ENCODE results near the gene DTD1.

DTD1 gene

DNA sequence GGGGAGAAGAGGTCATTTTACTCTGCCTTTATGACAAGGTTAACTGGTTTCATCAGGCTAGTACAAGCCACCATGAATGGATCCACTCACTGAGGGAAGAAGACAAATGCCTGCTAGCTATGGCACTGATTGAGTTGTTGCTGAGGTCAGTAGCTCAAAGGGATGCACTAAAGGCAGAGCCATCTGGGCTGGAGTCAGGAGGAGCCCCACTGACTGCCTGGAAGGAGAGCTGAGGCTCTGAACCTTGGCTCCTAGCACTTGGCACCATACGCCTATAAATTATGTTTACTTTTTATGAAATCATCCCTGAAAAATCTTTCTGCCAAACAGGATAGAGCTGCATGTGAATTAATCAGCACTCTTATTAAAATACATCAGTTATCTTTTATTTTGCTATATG is 104.6 kb downstream of the DTD1 start:
- Histone ChIP-seq H3K27me3 (ENCODE audit: insufficient read depth, low read length, poor library complexity, severe bottlenecking) (no peaks in the 10 kb centered on the region), H3K4me1 (ENCODE audit: insufficient read depth, low read length, poor library complexity, severe bottlenecking) (no peaks in the 10 kb centered on the region), H3F3A (ENCODE audit: low read depth) (no peaks in the 10 kb centered on the region), H3K79me2 (ENCODE audit: insufficient read depth, low read length) (no peaks in the 10 kb centered on the region), H2AFZ (ENCODE audit: low read length) (no peak overlapping the region), H3K4me3 (ENCODE audit: low read length, poor library complexity, severe bottlenecking) (no peak overlapping the region), H3K9me3 (ENCODE audit: insufficient read depth, low read depth, low read length) (no peaks in the 10 kb centered on the region), H3K36me3 (ENCODE audit: insufficient read depth, low read length) (no peaks in the 10 kb centered on the region), H4K20me1 (ENCODE audit: insufficient read depth, low read length, poor library complexity, severe bottlenecking) (no peaks in the 10 kb centered on the region), H3K4me2 (ENCODE audit: low read depth, low read length, poor library complexity, severe bottlenecking) (no peak overlapping the region), H3K9ac (ENCODE audit: low read depth, low read length, poor library complexity, severe bottlenecking) (no peak overlapping the region), H3K9me2 (replicated peaks; ENCODE audit: low read depth, low read length) (no peaks in the 10 kb centered on the region)
- TF ChIP-seq, protein P1, sequence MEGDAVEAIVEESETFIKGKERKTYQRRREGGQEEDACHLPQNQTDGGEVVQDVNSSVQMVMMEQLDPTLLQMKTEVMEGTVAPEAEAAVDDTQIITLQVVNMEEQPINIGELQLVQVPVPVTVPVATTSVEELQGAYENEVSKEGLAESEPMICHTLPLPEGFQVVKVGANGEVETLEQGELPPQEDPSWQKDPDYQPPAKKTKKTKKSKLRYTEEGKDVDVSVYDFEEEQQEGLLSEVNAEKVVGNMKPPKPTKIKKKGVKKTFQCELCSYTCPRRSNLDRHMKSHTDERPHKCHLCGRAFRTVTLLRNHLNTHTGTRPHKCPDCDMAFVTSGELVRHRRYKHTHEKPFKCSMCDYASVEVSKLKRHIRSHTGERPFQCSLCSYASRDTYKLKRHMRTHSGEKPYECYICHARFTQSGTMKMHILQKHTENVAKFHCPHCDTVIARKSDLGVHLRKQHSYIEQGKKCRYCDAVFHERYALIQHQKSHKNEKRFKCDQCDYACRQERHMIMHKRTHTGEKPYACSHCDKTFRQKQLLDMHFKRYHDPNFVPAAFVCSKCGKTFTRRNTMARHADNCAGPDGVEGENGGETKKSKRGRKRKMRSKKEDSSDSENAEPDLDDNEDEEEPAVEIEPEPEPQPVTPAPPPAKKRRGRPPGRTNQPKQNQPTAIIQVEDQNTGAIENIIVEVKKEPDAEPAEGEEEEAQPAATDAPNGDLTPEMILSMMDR (conservative IDR thresholded peaks at IDR 0.05; ENCODE audit: low read length) = no peak
- TF ChIP-seq EZH2phosphoT487 (IDR thresholded peaks at IDR 0.05; ENCODE audit: borderline replicate concordance) = no peak

DNA sequence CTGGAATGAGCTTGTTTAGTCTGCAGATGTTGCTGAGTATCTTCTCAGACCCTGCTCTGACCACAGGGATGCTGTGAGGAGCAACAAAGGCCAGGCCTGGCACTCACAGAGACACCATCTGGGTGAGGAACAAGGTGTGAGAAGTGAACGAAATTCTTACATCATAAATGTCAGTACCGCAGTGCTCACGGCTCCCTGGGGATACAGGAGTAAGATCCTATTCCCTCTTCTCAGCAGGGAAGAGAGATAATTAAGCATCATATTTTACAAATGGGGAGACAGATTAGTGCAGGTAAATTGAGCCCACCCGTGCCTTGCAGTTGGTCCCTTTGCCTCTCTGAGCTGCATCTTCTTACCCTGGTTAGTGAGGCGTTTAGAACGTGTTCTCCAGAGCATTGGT is 106.2 kb downstream of the DTD1 start:
- no peaks in the 10 kb centered on the region for H4K20me1 ChIP-seq (ENCODE audit: insufficient read depth, low read length, poor library complexity, severe bottlenecking)
- no peak overlapping the region for H3K4me2 ChIP-seq (ENCODE audit: low read depth, low read length, poor library complexity, severe bottlenecking)
- no peak overlapping the region for H2AFZ ChIP-seq (ENCODE audit: low read length)
- no peak overlapping the region for H3K4me3 ChIP-seq (ENCODE audit: low read length, poor library complexity, severe bottlenecking)
- H3K9ac ChIP-seq (ENCODE audit: low read depth, low read length, poor library complexity, severe bottlenecking) = no peak overlapping the region
- no peaks in the 10 kb centered on the region for H3K36me3 ChIP-seq (ENCODE audit: insufficient read depth, low read length)
- no peaks in the 10 kb centered on the region for H3F3A ChIP-seq (ENCODE audit: low read depth)
- no peaks in the 10 kb centered on the region for H3K9me2 ChIP-seq (replicated peaks; ENCODE audit: low read depth, low read length)
- H3K9me3 ChIP-seq (ENCODE audit: insufficient read depth, low read depth, low read length) = no peaks in the 10 kb centered on the region
- no peaks in the 10 kb centered on the region for H3K79me2 ChIP-seq (ENCODE audit: insufficient read depth, low read length)
- no peak for TF ChIP-seq EZH2phosphoT487 (IDR thresholded peaks at IDR 0.05; ENCODE audit: borderline replicate concordance)
- TF ChIP-seq, protein P1 (conservative IDR thresholded peaks at IDR 0.05; ENCODE audit: low read length) = no peak
- no peaks in the 10 kb centered on the region for H3K4me1 ChIP-seq (ENCODE audit: insufficient read depth, low read length, poor library complexity, severe bottlenecking)
- H3K27me3 ChIP-seq (ENCODE audit: insufficient read depth, low read length, poor library complexity, severe bottlenecking) = no peaks in the 10 kb centered on the region

DNA sequence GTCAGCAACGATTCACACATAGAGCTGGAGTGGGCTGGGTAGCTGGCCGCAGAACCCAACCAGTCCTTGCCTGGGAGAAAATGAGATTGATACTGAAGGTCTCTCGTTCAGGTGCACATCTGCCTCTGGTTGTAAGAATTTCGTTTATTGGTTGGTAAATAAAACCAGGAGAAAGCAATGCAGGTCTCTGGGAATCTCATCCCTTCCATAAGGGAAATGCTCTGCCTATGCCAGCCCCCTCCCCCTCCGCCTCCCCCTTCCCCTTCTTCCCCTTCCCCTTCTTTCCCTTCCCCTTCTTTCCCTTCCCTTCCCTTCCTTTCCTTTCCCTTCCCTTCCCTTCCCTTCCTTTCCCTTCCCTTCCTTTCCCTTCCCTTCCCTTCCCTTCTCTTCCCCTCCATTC is 107.3 kb downstream of the DTD1 start:
- Histone ChIP-seq H3K9ac (ENCODE audit: low read depth, low read length, poor library complexity, severe bottlenecking) (no peak overlapping the region), H3K4me2 (ENCODE audit: low read depth, low read length, poor library complexity, severe bottlenecking) (no peak overlapping the region), H3K4me1 (ENCODE audit: insufficient read depth, low read length, poor library complexity, severe bottlenecking) (no peaks in the 10 kb centered on the region), H3K27me3 (ENCODE audit: insufficient read depth, low read length, poor library complexity, severe bottlenecking) (no peaks in the 10 kb centered on the region), H3K79me2 (ENCODE audit: insufficient read depth, low read length) (no peaks in the 10 kb centered on the region), H3K9me2 (replicated peaks; ENCODE audit: low read depth, low read length) (no peaks in the 10 kb centered on the region), H3F3A (ENCODE audit: low read depth) (no peaks in the 10 kb centered on the region), H3K4me3 (ENCODE audit: low read length, poor library complexity, severe bottlenecking) (no peak overlapping the region), H3K9me3 (ENCODE audit: insufficient read depth, low read depth, low read length) (no peaks in the 10 kb centered on the region), H4K20me1 (ENCODE audit: insufficient read depth, low read length, poor library complexity, severe bottlenecking) (no peaks in the 10 kb centered on the region), H2AFZ (ENCODE audit: low read length) (no peak overlapping the region), H3K36me3 (ENCODE audit: insufficient read depth, low read length) (no peaks in the 10 kb centered on the region)
- no peak for TF ChIP-seq EZH2phosphoT487 (IDR thresholded peaks at IDR 0.05; ENCODE audit: borderline replicate concordance)
- TF ChIP-seq, protein P1 (conservative IDR thresholded peaks at IDR 0.05; ENCODE audit: low read length) = no peak

Data from Loucy (cell line).